Endometrial microvascular endothelial cells (primary cell): ENCODE data around the gene MYLK. TPM values are rescaled to one million over a fixed set of nuclear protein-coding genes. Genes with fewer than 3 reads are reported as not detected.
"Not testable (repeated sequence)": the region's sequence is repeated elsewhere in the genome, so short reads cannot be mapped to it uniquely, and the experiment has no call there.

Source experiments
- in situ Hi-C: cut with HindIII; loops from 2 replicates; pipeline ENCODE4 v1.10.0; 2017; ENCODE audit warnings: low sequenced_read_pairs, low pct_unique_long_range_greater_than_20kb; ENCODE audit errors: inconsistent ontology term
- total RNA-seq: library from RNA; depleted of rRNA; stranded (reverse); fragments of >200 nt; gene quantifications from one replicate; pipeline ENCODE4 v1.2.3, GENCODE V29; 2015; ENCODE audit errors: inconsistent ontology term

Gene MYLK
- total RNA-seq, 1 donor from 2014 or later = 18.0 TPM

DNA sequence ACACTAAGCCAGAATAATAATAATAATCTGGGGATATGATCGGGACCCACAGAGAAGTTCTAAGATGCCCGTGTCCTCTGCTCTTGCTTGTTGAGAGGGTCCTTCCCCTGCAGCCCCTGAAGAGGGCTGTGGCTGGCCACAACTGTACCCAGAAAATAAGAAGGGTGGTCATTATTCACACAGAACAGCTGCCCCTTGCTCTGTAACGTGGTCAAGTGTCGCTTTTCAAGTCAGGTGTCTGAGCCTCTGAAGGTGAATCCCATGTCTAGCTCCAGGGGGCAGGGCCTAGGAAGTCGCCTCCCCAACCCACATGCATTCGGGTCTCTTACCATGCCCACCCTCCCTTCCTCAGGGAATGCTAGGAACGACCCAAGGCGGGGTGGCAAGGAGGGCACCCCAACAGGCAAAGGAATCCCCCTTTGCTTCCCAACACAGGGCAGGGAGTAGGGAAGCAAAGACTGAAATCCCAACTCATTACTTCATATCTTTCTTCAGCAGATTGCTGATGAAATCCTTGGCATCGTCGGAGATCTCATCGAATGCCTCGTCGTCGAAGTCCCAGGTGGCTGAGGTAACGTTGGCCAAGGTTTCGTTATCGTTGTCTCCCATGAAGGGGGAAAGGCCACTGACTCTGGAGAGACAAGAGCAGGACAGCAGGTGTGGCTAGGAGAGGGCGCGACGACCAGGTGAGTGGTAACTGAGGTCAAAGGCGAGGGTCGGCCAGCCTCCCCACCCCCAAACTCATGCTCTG lies 255.0 kb downstream of the MYLK start:
- in situ Hi-C loops = no loop called here

DNA sequence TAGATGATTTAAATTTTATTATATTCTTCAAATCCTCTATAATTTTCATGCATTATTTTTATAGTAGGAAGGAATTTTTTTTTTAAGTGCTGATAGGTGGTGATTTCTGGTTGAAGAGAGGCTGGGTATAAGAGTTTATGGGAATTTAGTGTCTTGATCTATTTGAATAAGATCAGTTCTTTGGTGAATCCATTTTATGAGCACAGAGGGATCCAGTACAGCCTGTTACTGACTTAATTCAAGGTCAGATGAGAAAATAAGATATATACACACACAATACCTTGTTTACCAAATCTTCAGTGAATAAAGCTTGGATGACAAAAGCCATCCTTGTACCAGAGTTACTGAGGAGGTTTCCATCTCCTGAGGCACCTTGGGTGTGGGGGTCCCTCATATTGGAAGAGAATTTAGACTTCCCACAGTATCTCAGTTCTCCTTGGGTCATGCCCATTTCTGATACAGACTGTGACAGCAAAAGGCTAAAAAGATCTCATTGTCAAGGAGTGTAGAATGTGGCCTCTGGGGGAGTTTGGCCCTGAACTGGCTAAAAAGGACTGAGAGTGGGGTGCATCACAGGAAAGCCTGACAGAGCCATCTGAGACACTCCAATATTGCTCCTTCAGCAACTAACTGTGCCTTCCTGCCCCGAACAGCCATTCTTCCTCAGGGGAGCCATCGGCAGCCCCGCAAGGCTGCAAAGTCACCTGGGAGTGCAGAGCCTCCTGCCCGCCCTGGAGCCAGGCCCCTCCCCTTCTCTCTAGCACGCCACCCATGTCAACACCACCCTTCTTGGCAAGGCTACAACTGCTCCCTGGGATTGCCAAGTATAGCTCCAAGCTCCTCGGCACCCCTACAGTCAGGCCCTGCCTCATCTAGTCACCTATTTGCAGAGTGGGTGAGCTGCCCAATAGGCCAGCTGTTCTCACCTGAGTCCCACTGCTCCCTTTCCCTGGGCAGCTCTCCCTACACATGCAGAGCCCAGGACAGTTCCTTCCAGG lies 256.2 kb downstream of the MYLK start:
- in situ Hi-C loops = no loop called here

DNA sequence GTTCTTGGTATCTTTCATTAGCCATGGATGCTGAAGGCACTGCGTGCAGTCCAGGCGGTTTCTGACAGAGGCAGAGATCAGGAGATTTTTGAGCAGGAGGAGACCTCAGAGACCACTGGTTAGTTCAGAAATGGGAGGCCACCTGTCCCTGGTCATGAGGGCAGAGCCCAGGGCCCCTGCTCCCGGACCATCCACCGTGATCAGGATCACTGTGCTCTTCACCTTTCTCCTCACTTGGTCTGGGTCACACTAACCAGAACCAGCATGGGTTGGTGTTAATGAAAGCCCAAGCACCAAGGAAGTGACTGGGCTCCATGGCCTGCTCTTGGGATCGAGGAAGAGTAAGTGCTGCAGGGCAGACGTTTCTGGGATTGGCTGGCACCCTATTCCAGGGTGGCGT lies 257.3 kb downstream of the MYLK start:
- in situ Hi-C loops = no loop called here

DNA sequence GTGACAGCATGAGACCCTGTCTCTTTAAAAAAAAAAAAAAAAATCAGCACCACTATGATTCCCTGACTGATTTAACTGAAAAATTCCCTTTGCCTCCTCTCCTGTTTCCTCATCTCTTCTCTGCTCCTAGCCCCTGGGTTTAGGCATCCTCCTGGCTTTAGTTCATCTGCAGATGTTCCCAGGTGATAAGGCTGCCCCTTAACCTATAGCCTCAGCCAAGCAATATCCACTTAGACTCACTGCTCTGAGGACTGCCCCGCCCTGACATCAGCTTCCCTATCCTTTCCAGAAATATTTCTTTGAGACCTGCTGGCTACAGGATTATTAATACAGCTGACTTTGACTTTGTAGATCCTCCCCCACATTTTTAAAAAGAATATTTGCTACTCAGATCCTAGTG lies 259.8 kb downstream of the MYLK start:
- in situ Hi-C loops = no loop called here

DNA sequence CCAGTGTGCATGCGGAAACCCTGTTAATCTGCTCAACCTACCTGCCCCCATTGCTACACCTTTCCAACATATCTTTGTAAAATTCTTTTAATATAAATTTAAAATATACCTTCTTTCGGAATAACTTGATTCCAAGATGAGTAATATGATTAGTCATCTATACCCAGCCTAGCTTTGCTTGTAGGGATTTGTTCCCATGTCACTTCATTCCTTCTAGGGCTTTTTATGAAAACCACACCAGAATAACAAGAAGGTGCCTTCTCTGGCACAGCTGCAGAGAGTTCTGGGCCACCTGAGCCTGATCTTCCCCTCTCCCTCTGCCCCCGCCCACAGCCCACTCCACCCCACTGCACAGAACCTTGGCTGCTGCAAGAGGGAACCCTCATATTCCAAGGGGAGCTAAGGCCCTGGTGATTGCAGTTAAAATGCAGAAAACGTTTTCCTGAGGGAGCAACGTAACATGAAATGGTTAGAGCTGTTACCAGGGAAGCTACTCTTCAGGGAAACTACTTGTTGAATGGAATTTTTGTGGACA lies 260.7 kb downstream of the MYLK start:
- in situ Hi-C loops = no loop called here

DNA sequence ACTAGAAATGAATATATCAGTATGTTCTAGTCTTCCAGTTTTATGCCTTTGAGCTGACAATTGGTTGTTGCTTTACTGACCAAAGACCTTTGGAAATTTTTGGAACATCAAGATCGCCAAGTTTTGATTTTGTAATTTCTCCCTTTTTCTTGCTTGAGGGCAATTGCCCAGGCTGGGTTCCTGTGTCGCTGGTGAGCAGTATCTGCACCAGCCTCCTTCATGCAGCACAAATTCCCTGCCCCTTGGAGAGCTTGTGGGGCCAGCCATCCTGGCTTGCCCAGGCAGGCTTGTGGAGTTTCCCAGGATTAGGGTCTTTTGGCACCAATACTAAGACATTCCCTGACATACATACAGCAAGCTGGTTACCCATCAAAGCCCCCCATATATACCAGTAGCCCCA lies 261.4 kb downstream of the MYLK start:
- in situ Hi-C loops = no loop called here

DNA sequence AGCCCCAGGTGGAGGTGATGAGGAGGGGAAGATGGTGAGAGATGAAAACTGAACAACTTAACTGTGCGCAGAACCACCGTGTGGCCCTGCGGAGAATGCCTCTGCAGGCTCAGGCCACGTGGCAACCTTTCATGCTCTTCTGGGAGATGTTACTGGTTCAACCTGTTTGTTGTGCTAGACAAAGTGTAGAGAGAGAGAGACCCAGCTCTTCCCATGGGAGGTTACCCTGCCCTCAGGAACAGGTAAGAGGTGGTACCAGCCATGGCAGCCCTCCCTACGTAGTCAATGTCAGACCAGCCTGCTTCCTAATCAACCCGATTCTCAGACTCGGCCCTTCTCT lies 262.3 kb downstream of the MYLK start:
- in situ Hi-C loops = no loop called here

DNA sequence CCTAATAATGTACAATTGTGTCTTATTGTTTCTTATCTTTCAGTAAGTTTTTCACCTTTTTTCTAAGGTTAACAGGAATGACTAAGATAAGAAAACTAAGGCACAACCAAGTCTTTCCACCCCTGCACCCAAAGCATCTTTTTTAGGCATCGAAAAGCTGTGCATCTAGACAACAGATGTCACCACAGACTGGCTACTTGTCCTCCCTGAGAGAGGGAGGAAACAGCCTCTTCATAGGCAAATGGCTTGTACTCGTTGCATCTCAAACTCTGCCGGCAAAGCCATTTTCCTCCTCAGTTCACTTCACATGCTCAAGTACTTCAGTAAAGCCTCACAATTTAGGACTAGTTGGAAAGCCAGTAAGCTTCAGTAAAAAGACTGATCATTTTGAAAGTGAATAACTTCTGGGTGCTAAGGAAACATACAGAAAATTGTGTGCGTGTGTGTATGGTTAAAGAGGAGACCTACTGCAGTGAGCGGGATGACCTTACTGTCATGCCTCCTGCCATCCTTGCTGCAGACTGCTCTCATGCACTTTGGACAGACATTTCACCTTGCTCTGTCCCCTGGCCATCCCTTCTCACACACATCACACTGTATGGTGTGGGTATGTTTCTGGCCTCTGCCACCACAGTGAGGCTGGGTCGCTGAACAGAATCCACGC lies 262.8 kb downstream of the MYLK start:
- in situ Hi-C loops = no loop called here

DNA sequence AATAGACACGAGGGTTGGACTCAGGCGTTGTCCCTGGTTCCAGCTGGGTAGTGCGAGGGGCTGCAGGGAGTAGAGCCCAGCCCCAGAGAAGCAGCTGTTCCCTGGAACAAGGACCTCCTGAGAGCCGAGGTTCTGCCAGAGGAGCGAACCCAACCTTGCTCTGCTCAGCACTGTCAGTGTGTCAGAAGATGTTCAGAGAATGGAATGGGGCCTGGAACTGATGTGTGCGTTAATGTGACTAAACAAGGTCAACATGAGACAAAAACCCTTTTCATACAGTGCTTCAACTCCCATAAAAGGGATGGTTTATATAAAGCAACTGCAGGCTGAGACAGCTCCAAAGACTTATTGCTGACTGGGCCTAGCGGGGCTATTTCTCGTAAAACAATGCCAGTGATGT lies 263.8 kb downstream of the MYLK start:
- in situ Hi-C loops = no loop called here

DNA sequence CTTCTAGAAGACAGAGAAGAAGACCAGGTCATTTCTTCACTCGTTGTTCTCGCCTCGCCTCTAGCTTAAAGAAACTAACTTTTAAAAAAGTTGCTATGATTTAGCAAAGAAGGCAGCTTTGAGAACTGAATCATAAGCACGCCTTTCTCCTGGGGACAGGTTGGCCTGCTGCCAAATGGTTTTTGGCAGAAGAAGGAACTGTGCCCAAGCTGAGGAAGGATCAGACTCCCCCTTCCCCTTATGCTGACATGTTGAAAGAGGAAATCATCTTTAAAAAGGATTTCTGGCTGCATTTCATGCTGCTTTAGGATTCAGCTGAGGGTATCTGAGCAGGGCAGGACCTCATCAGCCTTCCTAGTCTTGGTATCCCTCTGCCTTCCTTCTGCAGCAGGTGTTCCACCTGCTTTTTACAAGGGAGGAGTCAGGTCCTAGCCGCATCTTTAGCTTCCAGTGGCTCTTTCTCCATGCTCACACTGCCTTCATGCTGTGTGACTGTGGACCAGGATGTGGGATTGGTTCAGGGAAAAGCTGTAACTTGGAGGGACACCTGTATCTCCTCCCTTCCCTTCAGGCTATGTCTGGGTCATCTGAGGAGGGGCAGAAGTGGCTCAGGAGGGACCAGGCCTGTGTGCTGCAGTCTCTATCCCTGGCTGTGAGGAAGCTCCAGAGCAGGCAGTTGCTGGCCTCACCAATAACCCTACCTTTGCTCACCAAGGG lies 265.2 kb downstream of the MYLK start:
- in situ Hi-C loops = no loop called here

DNA sequence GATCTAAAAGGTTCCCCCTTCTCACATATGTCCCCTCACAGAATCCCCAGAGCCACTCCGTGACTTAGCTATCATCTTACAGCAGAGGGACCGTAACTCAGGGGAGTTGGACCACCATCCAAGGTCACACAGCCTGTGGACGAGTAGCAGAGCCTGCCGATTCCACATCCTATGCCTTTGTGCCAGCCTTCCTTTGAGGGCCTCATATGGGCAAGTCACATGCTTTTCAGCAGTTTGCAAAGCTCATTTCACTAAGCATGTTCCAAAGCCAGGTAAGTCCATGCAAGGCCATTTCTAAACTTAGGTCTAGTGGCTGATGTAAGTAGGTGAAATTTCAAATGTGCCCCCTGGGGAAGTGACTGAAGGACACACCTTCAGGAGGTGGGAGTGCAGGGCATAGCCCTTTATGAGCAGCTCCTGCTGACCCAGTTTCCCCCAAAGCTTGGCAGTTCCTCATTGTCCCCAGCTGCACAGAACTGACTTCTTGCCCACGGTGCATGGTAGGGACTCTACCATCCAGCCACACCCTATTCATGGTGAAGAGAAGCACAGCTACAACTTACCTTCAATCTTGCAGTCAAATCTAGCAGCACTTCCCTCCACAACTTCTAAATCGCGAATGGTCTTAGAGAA lies 265.9 kb downstream of the MYLK start:
- in situ Hi-C loops = no loop called here

DNA sequence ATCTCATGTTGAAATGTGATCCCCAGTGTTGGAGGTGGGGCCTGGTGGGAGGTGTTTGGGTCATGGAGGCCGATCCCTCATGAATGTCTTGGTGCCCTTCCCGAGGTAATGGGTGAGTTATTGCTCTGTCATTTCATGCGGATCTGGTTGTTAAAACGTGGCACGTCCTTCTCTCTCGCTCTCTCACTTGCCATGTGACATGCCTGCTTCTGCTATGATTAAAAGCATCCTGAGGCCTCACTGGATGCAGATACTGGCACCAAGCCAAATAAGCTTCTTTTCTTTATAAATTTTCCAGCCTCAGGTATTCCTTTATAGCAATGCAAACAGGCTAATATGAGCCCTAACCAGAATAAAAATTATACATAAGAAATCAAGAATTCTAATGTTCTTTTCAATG lies 267.5 kb downstream of the MYLK start:
- in situ Hi-C loops = no loop called here

DNA sequence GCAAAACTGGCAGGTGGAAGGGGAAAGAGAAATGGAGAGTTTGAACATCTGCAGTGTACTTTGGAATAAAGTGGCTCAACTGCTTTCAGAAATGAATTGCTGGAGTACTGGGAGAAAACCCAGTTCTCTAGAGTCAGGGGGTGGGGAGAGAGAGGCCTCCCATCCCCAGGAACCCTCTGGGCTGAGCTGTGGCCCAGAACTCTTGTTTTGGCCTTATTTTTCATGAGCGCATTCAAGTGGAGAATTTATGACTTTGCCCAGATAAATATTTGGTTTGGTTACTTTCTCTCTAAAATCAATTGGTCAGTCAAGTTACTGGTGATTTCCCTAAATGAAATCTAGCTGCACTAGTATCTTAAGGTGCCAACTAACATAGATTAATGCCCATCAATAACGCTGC lies 270.6 kb downstream of the MYLK start:
- in situ Hi-C loops = no loop called here

DNA sequence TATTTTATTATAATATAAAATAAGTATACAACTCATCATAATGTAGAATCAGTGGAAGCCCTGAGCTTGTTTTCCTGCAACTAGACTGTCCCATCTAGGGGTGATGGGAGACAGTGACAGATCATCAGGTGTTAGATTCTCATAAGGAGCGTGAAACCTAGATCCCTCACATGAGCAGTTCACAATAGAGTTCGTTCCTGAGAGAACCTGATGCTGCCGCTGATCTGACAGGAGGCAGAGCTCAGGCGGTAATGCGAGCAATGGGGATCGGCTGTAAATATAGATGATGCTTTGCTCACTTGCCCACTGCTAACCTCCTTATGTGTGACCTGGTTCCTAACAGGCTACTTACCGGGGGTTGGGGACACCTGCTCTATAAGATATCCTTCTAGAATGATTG lies 272.5 kb downstream of the MYLK start:
- in situ Hi-C loops = not testable (repeated sequence)

DNA sequence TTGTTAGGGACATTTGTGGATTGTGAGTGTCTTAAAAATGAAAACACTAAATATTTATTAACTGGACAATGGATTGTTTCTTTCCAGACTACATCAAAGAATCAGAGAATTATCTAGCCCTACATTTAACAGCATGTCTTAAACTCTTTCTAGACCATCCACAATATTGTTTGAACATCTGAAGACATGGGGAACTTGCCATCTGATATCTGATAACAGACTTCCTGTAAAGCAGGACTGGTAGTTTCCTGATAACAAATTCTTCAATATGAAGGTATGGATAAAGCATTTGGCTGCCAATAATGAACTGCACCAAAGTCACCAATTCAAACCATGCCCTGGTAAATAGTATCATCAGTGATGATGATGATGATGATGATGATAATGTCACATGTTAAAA lies 273.1 kb downstream of the MYLK start:
- in situ Hi-C loops = no loop called here

DNA sequence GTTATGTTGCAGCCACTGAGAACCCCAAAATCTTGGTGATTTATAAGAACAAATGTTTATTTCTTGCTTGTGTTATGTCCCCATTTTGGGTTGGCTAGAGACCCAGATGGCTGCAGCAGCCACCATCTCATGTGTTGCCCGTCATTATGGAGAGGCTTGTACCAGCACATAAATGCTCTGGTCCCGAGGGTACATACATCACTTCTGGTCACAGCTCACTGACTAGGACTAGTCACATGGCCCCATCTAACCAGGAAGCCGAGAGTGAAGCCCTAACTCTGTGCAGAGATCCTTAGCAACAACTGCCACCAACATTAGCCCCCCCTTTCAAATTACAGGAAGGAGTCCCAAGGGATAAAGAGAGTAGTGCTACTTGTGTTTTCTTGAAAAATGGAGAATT lies 273.8 kb downstream of the MYLK start:
- in situ Hi-C loops = no loop called here

DNA sequence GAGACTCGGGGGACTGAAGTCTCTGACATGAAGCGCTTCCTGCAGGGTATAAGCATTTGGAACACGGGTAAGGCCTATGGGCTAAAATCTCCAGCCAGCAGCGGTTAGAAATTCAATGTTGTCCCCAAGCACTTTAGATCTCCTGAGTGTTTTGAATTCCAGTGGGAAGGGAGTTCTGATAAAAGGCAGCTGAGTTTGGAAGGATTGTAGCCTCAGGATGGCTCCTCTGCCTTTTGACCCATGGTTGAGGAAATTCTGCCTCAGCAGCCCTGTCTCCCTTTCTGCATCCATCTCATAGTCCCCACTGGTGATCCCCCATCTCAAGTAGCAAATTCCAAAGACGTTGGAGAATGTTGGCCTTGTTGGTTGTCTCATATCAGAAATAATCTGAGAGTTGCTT lies 275.1 kb downstream of the MYLK start:
- in situ Hi-C loops = no loop called here

DNA sequence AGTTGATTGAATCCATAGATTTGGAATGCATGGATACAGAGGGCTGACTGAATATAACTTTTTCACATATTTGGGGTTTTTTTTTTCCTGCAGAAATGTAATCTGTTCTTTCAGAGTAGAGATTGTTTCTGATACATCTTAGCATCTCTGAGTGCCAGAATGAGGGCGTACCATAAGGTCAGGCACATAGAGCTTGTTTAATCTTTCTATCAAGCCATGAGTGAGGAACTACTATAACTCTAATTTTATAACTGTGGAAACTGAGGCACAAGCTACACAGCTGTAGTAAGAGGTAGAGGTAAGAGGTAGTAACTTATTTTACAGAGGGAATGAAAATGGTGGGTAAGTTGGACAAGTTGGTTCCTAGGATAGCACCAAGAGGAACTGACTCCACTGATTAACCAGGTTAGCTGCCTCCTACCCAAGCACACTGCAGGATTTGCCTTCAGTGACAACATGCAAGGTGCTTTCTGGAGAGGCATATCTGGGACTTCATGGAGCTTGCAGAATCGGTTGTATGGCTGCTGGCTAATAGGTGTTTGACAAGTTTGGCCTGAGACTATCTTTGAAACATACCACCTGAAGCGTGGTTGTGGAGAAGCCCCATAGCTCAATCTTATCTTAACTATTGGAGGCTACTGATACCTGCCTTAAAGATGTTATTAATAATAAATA lies 275.7 kb downstream of the MYLK start:
- in situ Hi-C loops = no loop called here
